Cardiac muscle cell (in vitro differentiated cells and primary cell): ENCODE data around the gene CADPS2. TPM values are rescaled to one million over a fixed set of nuclear protein-coding genes. Genes with fewer than 3 reads are reported as not detected.

Source experiments
- DNase-seq, 2 donors: peaks; one replicate each; pipeline versions ENCODE4 v3.0.0 to v3.0.0-alpha.2; 2010 to 2017; ENCODE audit warnings: low read depth in 1 of 2, low spot score in 1 of 2
- H3K27ac ChIP-seq: fragments of 200-600 bp; sonication (generic); 2 replicates; pipeline ENCODE4 v1.5.1; 2016
- H3K27me3 ChIP-seq: fragments of 200-600 bp; sonication (generic); 2 replicates; pipeline ENCODE4 v1.6.0; 2016; ENCODE audit warnings: control low read depth
- H3K36me3 ChIP-seq: fragments of 200-600 bp; sonication (generic); 2 replicates; pipeline ENCODE4 v1.5.1; 2016; ENCODE audit warnings: control low read depth
- H3K4me1 ChIP-seq: fragments of 200-600 bp; sonication (generic); 2 replicates; pipeline ENCODE4 v1.8.1; 2017; ENCODE audit warnings: low read depth, mild to moderate bottlenecking, mixed run types
- H3K4me3 ChIP-seq: fragments of 200-600 bp; sonication (generic); 2 replicates; pipeline ENCODE4 v1.5.1; 2016; ENCODE audit warnings: mild to moderate bottlenecking
- H3K9me3 ChIP-seq: fragments of 200-600 bp; sonication (generic); 2 replicates; pipeline ENCODE4 v1.5.1; 2017; ENCODE audit warnings: low read depth, mild to moderate bottlenecking, control low read depth
- polyA plus RNA-seq: library from polyadenylated mRNA; unstranded; fragments of >200 nt; fragmentation: Nextera tagmentation; extraction: Ambion mirVana; gene quantifications from 2 replicates; pipeline ENCODE4 v1.2.1, GENCODE V29; 2016
- total RNA-seq: library from RNA; depleted of rRNA; stranded (reverse); fragments of >200 nt; gene quantifications from 2 replicates; pipeline ENCODE4 v1.2.3, GENCODE V29; 2016
- TF ChIP-seq, protein P1 (sequence below): IDR thresholded peaks from 2 replicates; pipeline ENCODE4 v1.5.1; 2012; ENCODE audit warnings: low read depth, mild to moderate bottlenecking, low read length

CADPS2 gene
- total and polyA plus RNA-seq, 2 experiments from 2014 or later: 15.0 to 17.2 TPM

DNA sequence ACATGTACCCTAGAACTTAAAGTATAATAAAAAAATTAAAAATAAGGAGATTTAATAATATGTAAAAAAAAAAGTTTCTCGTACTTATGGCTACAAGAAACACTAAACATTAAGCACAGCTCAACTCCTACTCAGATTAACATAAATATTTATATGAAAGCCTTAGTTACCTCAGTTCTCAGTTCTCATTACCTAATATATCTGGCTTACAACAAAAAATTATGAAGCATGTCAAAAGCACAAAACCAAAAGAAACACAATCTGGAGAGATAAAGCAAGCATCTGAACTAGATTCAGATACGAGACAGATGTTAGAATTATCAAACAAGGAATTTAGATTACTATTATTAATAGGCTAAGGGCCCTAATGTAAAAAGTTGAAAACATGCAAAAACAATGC lies 227.4 kb downstream of the CADPS2 start:
- H3K27ac ChIP-seq: no peak overlapping the region
- TF ChIP-seq, protein P1, sequence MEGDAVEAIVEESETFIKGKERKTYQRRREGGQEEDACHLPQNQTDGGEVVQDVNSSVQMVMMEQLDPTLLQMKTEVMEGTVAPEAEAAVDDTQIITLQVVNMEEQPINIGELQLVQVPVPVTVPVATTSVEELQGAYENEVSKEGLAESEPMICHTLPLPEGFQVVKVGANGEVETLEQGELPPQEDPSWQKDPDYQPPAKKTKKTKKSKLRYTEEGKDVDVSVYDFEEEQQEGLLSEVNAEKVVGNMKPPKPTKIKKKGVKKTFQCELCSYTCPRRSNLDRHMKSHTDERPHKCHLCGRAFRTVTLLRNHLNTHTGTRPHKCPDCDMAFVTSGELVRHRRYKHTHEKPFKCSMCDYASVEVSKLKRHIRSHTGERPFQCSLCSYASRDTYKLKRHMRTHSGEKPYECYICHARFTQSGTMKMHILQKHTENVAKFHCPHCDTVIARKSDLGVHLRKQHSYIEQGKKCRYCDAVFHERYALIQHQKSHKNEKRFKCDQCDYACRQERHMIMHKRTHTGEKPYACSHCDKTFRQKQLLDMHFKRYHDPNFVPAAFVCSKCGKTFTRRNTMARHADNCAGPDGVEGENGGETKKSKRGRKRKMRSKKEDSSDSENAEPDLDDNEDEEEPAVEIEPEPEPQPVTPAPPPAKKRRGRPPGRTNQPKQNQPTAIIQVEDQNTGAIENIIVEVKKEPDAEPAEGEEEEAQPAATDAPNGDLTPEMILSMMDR: no peak
- H3K4me1 ChIP-seq: no peaks in the 10 kb centered on the region
- H3K9me3 ChIP-seq: no peaks in the 10 kb centered on the region
- H3K4me3 ChIP-seq: no peak overlapping the region
- DNase-seq: no peak
- no peaks in the 10 kb centered on the region for H3K36me3 ChIP-seq
- H3K27me3 ChIP-seq: no peaks in the 10 kb centered on the region

DNA sequence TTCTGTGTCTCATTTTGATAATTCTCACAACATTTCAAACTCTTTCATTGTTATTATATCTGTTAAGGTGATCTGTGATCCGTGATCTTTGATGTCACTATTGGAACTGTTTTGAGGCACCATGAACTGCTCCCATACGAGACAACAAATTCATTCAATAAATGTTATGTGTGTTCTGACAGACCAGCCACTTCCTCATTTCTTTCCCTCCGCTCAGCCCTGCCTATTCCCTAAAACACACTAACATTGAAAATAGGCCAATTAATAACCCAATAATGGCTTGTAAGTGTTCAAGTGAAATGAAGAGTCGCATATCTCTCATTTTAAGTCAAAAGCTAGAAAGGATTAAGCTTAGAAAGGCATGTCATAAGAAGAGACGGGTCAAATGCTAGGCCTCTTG lies 232.6 kb downstream of the CADPS2 start:
- no peaks in the 10 kb centered on the region for H3K9me3 ChIP-seq
- TF ChIP-seq, protein P1: no peak
- no peak overlapping the region for H3K27ac ChIP-seq
- DNase-seq: no peak
- no peaks in the 10 kb centered on the region for H3K36me3 ChIP-seq
- H3K4me3 ChIP-seq: no peak overlapping the region
- no peaks in the 10 kb centered on the region for H3K4me1 ChIP-seq
- H3K27me3 ChIP-seq: no peaks in the 10 kb centered on the region

DNA sequence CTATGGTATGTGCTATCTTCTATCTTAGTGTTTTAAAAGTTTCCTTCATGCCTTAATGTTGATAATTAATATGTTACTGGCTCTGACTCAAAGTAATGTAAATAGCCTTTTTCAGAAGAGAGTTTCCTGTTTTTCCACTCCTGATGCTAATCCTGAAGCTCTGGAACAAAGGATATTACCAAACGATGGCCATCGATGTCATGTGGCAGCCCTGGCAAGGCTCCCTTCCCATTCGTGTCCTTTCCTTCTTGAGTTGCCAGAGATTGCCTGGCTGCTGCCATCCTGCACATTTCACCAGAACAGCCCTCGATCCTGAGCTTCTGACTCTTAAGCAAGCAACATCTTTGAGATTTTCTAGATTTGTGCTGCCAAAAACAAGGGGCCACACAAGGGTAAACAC lies 233.4 kb downstream of the CADPS2 start:
- peak in 1 of 2 donors; percentile 2 for DNase-seq
- Histone ChIP-seq H3K4me3 (no peak overlapping the region), H3K27ac (no peak overlapping the region), H3K9me3 (no peaks in the 10 kb centered on the region), H3K27me3 (no peaks in the 10 kb centered on the region), H3K4me1 (no peaks in the 10 kb centered on the region), H3K36me3 (no peaks in the 10 kb centered on the region)
- TF ChIP-seq, protein P1: no peak

DNA sequence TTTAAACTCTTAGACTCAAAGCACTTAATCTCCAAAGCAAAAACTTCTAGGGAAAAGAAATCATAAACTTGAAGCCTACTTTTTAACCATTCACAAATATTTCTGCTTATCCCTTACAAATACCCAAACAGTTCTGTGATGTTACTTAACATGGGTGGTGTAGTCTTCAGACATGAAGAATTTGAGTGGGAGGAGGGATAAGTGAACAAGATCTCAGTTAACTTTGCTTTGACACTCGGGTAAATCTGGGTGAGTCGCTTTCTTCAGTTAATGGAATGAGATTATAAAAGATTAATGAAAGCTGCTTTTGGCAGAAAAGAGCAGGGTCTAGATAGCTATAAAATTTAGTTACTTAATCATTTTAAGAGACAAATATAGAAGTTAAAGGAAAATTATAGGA lies 234.8 kb downstream of the CADPS2 start:
- TF ChIP-seq, protein P1: no peak
- no peaks in the 10 kb centered on the region for H3K36me3 ChIP-seq
- H3K27me3 ChIP-seq: no peaks in the 10 kb centered on the region
- H3K9me3 ChIP-seq: no peaks in the 10 kb centered on the region
- H3K27ac ChIP-seq: no peak overlapping the region
- no peaks in the 10 kb centered on the region for H3K4me1 ChIP-seq
- no peak for DNase-seq
- no peak overlapping the region for H3K4me3 ChIP-seq

DNA sequence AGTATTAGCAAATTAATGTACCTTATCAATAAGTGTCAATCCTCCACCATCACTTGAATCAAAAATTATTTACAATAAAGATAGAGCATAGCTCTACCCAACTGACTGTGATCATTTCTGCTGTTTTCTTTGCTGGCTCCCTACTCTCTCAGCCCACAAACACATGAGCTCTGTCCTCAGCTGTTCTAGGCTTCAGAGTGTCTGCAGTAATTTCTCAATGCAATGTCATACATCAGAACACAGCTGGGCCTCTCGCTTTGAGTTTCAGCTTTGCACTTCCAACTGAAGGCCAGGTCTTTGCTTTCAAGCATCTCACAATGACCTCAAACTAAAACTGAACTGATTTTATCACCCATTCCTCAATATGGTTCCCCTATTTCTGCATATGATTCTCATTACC lies 243.0 kb downstream of the CADPS2 start:
- DNase-seq: no peak
- no peaks in the 10 kb centered on the region for H3K27me3 ChIP-seq
- TF ChIP-seq, protein P1: no peak
- H3K36me3 ChIP-seq: no peaks in the 10 kb centered on the region
- no peak overlapping the region for H3K4me3 ChIP-seq
- H3K4me1 ChIP-seq: no peaks in the 10 kb centered on the region
- H3K27ac ChIP-seq: no peak overlapping the region
- H3K9me3 ChIP-seq: no peaks in the 10 kb centered on the region

DNA sequence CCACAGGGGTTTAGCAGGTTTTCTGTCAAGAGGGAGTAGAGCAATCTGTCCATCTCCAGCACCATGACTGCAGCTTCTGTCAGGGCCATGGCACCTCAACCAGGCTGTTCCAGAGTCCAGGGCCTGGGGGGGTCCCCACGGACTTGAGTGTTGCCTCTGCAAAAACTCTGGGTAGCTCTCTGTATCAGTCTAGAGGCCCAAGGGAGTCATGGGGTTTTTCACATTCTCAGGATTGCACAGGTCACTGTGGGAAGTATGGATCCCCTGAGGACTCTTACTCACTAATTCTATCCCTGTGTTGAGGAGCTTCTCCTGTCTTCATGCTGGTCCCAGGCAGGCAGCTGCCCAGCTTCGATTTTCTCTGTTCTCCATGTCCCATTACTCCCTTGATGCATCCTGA lies 247.8 kb downstream of the CADPS2 start:
- DNase-seq: no peak
- H3K4me1 ChIP-seq: no peaks in the 10 kb centered on the region
- TF ChIP-seq, protein P1: no peak

More for the DNA sequence above, 247.8 kb downstream of the CADPS2 start:
- Histone ChIP-seq H3K27ac (no peak overlapping the region), H3K36me3 (no peaks in the 10 kb centered on the region), H3K4me3 (no peak overlapping the region), H3K9me3 (no peaks in the 10 kb centered on the region), H3K27me3 (no peaks in the 10 kb centered on the region)
